GM19240 (cell line): ENCODE results near the gene TMEM37.

Source experiments
- DNase-seq: peaks from one replicate; pipeline ENCODE4 v3.0.0; 2011; ENCODE audit warnings: low spot score; ENCODE audit not compliant: insufficient read length

Gene TMEM37

DNA sequence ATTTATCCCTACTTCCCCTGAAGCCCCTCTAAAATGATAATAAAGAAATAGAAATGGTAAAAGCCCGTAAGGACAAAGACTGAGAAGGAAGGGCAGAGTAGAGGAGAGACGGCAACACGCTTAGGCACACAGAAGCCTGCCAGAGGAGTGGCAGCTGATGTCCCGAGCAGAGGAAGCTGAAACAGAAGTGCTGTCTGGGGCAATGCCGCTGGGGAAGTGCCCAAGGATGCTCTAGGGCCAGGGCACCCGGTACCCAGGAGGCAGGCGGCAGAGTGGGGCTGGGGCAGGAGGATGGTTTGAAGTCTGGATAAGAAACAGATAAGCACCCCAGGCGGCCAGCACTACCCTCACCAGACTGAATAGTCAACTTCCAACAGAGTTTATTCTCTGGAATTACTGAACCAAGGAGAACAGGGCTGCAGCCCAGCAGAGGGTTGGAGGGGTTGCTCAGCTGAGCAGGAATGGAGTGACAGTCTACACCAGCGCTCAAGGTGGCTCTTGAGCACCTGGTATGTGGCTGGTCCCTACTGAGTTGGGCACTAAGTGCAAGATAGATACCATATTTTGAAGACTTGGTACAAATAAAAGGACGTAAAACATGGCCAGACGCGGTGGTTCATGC, 22.4 kb downstream of the TMEM37 start:
- no peak for DNase-seq

DNA sequence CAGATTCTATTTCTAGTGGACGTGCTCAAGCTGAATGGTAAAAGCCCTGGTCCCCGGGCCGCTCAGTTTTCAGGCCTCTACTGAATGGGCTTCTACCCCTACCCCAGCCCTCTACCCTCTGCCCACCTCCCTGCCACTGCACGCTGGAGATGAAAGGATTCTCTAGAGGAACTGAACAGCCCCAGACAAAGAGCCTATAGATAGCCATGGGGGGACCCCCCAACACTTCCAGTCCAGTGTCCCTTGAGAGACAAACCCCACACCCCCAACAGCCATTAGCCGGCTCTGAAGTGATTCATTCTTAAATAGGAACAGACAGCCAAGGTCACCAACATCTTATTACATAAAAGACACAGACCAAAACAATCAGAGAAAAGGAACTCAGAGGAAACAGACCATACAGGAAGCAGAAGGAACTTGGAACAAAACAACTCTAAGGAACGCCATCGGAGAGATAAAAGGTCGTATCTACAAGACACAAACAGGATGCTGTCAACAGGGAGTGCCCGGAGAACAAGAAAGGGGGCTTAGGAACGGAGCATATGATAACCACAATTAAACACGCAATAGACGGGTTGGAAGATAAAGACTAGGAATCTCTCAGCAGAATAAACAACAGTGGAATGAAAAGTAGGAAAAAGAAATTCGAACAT, 23.5 kb downstream of the TMEM37 start:
- no peak for DNase-seq

DNA sequence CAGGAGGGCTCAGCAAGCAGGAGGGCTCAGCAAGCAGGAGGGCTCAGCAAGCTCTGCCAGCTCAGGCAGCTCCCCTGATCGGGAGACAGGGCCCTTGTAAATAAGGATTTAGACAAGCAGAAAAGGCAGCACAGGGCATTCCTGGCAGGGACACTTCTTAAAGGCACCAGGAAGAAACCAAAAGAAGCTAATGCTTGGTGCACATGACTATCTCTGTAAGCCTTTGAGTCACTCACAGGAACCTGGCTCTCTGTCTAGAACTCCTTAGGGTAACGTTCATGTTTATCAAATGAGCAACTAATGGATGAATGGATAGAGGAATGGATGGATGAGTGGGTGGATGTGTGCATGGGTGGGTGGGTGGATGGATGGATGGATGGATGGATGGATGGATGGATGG, 28.4 kb downstream of the TMEM37 start:
- DNase-seq = no peak

DNA sequence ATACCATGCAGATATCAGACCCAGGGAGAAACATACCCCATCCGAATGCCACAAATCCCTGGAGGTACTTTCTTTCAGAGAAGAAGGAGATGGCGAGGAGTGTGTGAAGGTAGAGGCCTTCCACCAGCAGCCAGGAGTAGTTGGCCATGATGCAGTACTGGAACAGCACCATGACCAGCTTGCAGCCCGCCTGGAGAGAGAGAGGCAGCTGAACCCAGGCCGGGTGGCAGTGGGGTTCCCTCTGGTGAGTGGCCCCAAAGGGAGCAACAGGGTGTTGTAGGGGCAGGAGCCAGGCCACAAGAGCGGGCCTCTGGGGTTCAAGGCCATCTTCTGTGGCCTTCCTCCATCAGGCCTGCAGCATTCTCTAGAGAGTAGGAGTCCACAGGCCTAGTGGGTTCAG, 30.2 kb downstream of the TMEM37 start:
- DNase-seq = no peak

DNA sequence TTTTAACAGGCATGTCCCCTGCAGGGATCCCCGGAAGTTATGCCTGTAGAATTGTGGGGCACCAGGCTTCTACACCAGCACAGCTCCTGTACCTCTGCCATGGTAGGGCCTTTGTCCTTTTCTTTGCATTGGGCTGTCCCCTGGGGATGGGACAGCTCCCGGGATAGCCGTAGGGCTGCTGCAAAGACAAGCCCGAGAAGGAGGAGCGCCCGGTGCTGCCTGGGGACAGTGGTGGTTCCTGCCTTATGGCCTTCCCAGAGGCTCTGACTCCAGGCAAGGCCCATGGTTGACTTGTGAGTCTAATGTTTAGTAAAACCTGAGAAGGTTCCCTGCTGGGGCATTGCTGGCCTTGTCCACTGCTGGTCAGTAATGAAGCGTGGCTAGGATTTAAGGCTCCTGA, 30.9 kb downstream of the TMEM37 start:
- no peak for DNase-seq

DNA sequence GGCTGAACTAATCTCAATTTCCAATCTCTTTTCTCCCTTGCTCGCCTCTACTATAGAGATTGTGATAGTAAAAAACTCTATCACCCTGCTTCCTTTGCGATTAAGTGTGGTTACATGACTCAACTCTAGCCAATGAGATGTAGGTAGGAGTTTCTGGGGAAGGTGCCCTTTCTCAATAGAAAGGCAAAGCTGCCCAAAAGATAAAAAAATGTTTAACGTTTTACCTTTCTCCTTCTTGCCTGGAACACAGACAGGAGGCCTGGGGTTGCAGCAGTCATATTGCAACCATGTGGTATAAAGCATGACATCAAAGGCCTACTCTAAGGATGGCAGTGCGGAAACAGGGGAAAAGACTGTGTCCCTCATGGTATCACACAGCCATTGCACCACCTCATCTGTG, 31.5 kb downstream of the TMEM37 start:
- DNase-seq = no peak

DNA sequence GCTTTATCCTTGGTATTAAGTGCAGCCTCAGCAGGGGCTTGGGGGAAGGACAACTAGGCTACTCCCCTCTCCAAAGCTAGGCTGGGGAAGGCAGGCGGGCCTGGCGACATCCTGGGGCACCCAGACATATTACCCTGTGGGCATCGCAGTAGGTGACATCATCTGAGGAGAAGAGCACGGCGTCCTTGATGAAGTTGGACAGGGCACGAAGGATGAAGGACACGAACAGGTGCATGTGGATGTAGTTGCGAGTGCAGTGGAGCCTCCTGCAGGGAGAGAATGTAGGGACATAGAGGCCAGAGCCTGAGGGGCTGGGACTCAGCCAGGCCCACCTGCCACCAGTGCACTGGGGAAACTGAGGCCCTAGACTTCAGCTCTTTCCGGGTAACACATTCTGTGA, 32.3 kb downstream of the TMEM37 start:
- no peak for DNase-seq

DNA sequence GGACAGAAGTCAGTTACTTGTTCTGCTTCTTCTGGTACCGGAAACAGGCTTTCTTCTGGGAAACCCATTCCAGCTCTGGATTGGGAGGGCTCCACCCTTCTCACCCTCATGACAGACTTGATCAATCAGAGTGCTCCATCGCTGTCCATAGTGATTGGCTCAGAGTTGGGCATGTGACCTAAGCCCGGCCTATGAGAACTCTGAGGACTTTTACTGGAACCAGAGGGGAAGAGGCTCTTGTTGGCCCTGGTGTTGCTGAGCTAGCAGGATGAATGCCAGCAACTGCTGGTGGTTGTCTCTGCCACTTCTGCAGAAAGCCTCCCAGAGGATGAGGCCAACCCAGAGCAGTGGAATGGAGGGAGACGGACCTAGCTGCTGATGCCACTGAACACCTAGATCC, 33.3 kb downstream of the TMEM37 start:
- no peak for DNase-seq

DNA sequence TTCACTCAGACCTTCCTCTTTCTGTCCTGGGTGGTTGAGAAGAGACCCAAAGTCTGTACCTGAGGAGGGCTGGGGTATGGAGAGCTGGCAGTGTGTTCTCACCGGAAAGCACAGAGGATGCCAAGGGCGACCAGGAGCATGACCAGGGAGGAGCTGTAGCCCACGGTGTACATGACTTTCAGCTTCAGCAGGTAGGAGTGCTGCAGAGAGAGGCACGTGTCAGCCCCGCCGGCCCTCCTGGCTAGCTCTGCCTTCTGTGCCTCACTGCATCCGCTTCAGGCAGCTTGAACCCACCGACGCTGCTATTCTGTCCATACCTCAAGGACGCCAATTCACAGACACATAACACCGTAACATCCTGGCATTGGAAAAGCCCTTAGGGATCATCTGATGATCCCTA, 34.0 kb downstream of the TMEM37 start:
- no peak for DNase-seq

DNA sequence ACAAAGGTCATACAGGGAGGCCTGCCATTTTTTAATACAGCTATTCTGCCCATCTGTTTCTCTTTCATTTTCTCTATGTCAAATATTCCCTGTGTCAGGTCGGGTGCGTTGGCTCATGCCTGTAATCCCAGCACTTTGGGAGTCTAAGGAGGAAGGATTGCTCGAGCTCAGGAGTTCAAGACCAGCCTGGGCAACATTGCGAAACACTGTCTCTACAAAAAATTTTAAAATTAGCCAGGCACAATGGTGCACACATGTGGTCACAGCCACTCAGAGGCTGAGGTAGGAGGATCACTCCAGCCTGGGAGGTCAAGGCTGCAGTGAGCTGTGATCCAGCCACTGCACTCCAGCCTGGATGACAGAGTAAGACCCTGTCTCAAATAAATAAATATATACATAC, 34.7 kb downstream of the TMEM37 start:
- DNase-seq = no peak

DNA sequence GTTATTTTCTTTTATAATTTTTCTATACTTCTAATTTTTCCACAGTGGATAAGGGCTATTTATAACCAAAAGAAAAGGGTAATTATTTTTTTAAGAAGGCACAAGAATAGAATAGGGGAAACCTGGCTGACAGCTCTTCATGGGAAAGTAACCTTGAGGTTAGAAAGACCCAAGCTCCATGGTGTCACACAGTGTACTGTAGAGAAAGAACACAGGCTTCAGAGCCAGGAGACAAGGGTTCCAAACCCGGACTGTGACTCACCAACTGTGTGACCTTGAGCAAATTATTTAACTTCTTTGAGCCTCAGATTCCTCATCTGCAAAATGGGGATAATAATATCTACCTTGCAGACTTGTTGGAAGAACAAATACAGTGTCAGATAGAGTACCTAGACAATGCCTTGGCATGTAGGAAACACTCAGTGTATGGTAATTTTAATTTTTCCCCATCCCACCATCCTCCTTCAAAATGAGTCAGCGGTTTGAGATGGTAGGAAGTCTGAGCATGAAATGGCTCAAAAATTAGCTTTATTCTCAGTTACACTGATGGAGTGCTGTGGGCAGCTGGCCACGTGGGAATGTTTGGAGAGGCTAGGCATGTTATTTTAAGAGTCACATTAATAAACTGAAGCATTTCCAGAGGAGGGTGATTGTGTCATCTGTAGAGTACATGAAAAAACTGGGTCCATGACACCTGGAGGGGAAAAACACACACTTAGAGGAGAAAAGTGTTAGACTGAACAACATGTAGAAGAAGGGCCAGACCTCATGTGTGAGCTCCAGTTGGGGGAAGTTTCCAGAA, 36.7 kb downstream of the TMEM37 start:
- DNase-seq = no peak

DNA sequence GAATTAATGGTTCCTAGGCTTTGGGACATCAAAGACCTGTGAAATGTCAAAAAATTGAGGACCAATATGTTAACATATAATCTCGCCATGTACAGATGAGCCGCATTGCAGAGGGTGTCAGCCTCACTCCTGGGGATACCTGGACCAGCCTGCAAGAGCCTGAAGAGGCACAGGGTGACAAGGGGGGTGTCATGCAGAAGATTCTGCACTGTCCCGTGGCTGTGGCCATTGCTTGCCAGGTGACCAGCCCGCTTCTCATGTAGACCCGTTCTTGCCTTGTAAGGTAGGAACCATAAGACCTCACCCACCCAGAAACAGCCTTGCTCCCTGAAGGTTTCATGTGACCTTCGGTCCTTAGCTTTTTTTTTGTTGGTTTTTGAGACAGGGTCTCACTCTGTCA, 37.5 kb downstream of the TMEM37 start:
- no peak for DNase-seq

DNA sequence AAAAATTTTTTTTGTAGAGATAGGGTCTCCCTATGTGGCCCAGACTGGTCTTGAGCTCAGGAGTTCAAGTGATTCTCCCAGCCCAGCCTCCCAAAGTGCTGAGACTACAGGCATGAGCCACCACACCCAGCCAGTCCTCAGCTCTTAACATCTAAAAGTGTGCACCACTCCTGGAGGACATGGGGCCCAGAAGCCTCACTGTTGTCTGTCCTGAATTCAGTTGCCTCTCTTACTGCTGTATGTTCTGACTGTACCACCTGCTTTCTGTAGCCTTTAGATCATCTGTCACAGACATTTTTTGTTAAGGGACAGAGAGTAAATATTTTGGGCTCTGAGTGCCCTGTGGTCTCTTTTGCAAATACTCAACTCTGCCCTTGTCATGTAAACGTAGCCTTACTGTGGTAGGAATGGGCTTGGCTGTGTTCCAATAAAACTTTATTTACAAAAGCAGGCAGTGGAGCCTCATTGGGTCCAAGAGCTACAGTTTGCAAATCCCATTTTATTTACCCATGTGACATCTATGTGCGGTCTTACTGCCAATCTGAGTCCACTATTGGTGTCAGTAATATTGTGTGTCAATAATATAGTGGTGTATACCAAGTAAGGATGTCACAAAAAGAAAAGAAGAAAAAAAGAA, 38.1 kb downstream of the TMEM37 start:
- no peak for DNase-seq

DNA sequence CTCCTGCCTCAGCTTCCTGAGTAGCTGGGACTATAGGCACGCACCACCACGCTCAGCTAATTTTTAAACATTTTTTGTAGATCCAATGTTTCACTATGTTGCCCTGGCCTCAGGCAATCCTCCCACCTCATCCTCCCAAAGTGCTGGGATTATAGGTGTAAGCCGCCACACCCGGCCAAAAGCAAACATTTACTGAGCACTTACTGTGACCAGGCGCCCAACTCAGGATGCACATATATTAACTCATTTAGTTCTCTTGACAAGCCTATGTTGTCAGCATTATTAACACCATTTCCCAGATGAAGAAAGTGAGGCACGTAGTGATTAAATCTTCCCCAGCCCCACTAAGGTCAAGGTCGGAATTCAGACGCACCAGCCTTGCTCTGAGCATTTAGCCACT, 41.1 kb downstream of the TMEM37 start:
- DNase-seq = no peak

DNA sequence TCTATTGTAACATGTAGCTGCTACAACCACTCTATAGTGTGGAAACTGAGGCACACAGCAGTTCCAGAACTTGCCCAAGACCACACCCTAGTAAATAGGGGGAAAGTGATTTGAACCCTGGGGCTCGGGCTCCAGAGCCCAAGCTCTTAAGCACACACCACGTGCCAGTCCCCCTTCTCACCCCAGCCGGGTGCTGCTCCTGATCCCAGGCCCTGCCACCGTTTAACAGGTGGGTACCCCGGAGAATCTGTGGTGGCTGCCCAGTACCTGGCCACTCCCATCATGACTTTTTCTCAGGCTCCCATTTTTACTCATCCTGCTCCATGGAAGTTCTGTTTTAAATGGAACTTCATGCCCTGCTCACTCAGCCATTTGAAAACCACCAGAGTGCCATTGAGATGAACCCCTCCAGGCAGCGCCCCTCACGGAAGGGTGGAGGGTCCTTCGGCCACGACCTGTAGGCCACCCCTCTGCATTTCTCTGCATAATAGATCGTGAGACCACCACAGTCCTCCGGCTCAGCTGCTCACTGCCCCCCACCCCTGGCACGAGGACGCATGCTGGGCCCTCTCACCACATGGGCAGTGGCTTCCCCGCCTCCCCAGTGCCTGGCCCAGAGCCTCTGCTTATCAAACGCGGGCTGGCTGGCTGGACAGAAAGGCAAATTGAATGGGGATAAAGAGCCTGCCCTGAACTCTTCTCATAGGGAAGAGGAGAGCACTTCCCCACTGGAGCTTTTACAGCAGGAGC, 42.1 kb downstream of the TMEM37 start:
- no peak for DNase-seq

DNA sequence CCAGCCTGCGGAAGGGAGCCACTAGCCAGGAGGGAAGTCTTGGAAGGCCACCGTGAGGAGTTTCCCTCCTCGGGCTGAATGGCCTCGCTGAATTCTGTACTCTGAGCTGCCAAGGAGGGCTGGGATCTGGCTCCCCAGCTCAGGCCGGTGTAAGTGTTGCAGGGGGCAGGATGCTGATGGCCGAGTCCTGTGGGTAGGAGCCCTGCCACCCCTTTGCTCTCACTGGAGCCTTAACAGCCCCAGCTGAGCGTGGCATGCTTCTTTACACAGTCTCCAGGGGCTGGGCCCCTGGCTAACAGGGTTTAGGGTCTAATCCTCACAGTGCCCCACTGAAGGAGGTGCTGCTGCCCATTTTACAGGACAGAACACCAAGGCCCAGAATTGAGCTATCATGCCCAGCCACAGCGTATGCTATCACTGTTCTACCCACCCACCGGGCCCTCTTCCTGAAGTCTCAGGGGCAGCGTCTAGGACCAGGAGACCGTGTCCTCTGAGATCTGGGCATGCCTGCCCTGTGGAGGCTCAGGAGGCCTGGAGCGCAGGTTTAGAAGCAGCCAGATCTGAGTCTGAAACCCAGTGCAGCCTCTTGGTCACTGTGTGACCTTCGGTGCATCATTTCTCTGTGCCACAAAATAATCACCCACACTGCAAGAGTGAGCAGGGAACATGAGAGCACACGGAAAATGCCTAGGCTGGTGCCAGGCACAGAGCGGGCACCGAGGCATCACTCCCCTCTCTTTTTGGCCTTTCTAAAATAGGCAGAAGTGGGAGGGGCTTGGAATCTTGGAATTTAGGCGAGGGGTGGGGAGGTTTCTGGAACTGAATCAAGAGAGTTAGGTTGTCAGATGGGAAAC, 42.9 kb downstream of the TMEM37 start:
- DNase-seq = no peak

DNA sequence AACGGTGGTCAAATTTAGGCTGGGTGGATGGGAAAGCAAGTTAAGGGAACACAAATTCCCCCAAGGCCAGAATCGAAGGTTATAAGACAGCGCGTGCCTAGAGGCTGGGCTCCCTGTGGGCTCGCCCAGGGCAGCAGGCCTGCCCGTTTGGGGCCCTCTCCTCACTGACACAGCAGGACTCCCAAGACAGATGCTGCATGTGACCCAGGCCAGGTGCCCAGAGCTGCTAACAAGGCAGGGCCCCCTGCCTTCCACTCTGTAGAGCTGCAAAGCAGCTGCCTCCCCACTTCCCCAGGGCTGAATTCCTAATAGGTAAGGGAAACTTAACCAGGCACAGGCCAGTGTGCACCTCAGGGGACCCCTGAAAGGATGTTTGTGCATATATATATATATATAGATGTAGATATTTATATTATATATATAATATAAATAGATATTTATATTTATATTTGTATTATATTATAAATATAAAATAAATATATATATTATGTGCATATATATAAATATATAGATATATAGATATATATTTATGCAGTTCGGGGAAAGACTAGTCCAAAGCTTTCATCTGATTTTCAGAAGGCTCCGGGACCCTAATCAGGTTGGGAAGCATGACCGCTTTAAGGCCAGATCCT, 43.7 kb downstream of the TMEM37 start:
- no peak for DNase-seq

DNA sequence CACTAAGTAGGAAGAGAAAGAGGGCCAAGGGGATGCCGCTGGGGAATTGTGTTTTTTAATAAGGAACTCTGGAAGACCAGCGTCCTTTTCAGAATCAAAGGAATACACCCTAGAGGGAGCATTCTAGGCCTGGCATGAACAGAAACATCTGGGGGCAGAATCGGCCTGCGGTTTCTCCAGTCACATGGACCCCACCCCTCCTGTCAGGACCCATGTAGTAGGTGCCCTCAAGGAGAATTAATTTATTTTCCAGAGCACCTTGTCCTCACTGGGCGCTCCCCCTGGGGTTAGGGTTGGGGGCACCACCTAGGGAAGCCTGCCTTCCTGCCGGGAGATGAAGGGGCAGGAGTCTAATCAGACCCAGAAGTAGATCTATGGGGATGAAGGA, 44.2 kb downstream of the TMEM37 start:
- DNase-seq = no peak

DNA sequence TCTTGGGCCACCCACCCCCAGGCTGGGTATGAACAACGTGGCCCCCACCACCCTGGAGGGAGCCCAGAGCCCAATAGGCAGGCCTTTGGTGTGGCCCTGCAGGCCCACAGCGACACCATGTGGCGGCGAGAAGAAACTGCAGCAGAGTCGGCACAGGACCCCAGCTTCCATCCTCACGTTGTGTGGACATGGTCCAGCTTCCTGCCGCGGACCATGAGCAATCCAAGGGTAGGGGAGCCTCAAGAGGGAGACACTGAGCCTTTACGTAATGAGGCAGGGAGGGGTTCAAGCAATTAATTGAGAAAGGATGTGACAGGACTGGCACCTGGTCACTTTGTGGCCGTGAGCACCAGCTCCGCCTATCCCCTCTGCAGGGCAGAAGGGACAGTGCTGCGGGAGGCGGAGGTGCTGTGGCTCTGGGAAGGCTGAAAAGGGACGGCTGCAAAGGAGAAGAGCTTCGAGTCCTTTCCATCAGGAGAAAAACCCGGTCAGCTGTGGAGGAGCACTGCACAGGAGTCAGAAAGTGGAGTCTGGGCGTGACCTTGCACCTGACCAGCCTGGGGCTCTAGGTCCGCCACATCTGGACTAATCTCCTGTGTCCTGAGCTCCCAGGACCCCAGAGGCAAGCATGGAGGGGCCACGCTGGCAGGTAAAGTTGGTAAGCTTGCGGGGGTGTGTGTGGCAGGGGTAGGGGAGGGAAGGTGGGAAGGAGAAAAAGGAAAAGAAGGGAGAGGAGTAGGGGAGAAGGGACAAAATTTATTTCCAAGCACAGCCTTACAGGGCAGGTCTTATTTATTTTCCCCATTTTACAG, 44.9 kb downstream of the TMEM37 start:
- peak; percentile 50 for DNase-seq
